ENCODE measurements around the gene CMKLR1.

CMKLR1 gene

GRCh38 chr12:108363165-108363564 lies 24.1 kb upstream of the CMKLR1 start:
- DNase-seq (ENCODE audit: low spot score) = no peak

GRCh38 chr12:108361606-108362005 lies 22.5 kb upstream of the CMKLR1 start:
- no peak for DNase-seq (ENCODE audit: low spot score)

GRCh38 chr12:108360487-108360886 lies 21.4 kb upstream of the CMKLR1 start:
- DNase-seq (ENCODE audit: low spot score) = no peak

GRCh38 chr12:108360057-108360456 lies 20.9 kb upstream of the CMKLR1 start:
- DNase-seq (ENCODE audit: low spot score) = no peak

- no peak for DNase-seq (ENCODE audit: low spot score)
Observed at GRCh38 chr12:108358580-108358965, 19.5 kb upstream of the CMKLR1 start.

- DNase-seq (ENCODE audit: low spot score) = no peak
Observed at GRCh38 chr12:108357834-108358579, 18.9 kb upstream of the CMKLR1 start.

- DNase-seq (ENCODE audit: low spot score) = no peak
Observed at GRCh38 chr12:108356835-108357806, 18.0 kb upstream of the CMKLR1 start.

- no peak for DNase-seq (ENCODE audit: low spot score)
Observed at GRCh38 chr12:108355069-108355468, 16.0 kb upstream of the CMKLR1 start.

- no peak for DNase-seq (ENCODE audit: low spot score)
Observed at GRCh38 chr12:108352591-108352990, 13.5 kb upstream of the CMKLR1 start.

- no peak for DNase-seq (ENCODE audit: low spot score)
Observed at GRCh38 chr12:108350511-108350910, 11.4 kb upstream of the CMKLR1 start.

- no peak for DNase-seq (ENCODE audit: low spot score)
Observed at GRCh38 chr12:108349278-108349688, 10.2 kb upstream of the CMKLR1 start.

GRCh38 chr12:108348842-108349241 lies 9.7 kb upstream of the CMKLR1 start:
- DNase-seq (ENCODE audit: low spot score) = no peak

- no peak for DNase-seq (ENCODE audit: low spot score)
Observed at GRCh38 chr12:108346727-108347710, 7.9 kb upstream of the CMKLR1 start.

- DNase-seq (ENCODE audit: low spot score) = no peak
Observed at GRCh38 chr12:108345716-108346633, 6.9 kb upstream of the CMKLR1 start.

GRCh38 chr12:108342985-108343384 lies 3.9 kb upstream of the CMKLR1 start:
- no peak for DNase-seq (ENCODE audit: low spot score)

GRCh38 chr12:108341854-108342847 lies 3.0 kb upstream of the CMKLR1 start:
- DNase-seq (ENCODE audit: low spot score) = no peak

- no peak for DNase-seq (ENCODE audit: low spot score)
Observed at GRCh38 chr12:108341356-108341755, 2.2 kb upstream of the CMKLR1 start.

- no peak for DNase-seq (ENCODE audit: low spot score)
Observed at GRCh38 chr12:108340037-108340436, 926 bp upstream of the CMKLR1 start.
